Activated B cell treated with CpG ODN at 0.5 μM for 24 hours (primary cell): ENCODE results near the gene CBX6. TPM values are rescaled to one million over a fixed set of nuclear protein-coding genes. Genes with fewer than 3 reads are reported as not detected.

Experiments
- ATAC-seq: fragments of 200-7000 bp; cut with Tn5 transposase; one replicate; pipeline ENCODE4 v1.10.0; 2021; ENCODE audit warnings: low read depth, mild to moderate bottlenecking, moderate library complexity
- CTCF ChIA-PET: fragments of 350-600 bp; sonication (Branson Sonifier 250); formaldehyde crosslinking; loops from one replicate; lab custom pipeline; 2021; ENCODE audit warnings: antibody characterized with exemption; lab: Charles Lee
- POLR2A ChIA-PET: fragments of 350-600 bp; sonication (Branson Sonifier 250); formaldehyde crosslinking; loops from one replicate; lab custom pipeline; 2021; ENCODE audit warnings: antibody characterized with exemption; lab: Charles Lee
- DNase-seq: peaks from one replicate; pipeline ENCODE4 v3.0.0; 2022
- H3K27ac Mint-ChIP-seq: one replicate; pipeline ENCODE4 v1.8.0; 2020; ENCODE audit warnings: mixed read lengths
- H3K27me3 Mint-ChIP-seq: one replicate; pipeline ENCODE4 v1.8.0; 2021; ENCODE audit warnings: mixed read lengths
- H3K36me3 Mint-ChIP-seq: one replicate; pipeline ENCODE4 v1.8.0; 2021; ENCODE audit warnings: low read depth, mixed read lengths
- H3K4me1 Mint-ChIP-seq: one replicate; pipeline ENCODE4 v1.8.0; 2021; ENCODE audit warnings: mixed read lengths
- H3K4me3 Mint-ChIP-seq: one replicate; pipeline ENCODE4 v1.8.0; 2020; ENCODE audit warnings: mild to moderate bottlenecking, mixed read lengths
- H3K9me3 Mint-ChIP-seq: one replicate; pipeline ENCODE4 v1.8.0; 2020; ENCODE audit warnings: mixed read lengths
- CTCF ChIP-seq: fragments of 200-600 bp; IDR thresholded peaks from one replicate; pipeline ENCODE4 v1.8.0; 2022; ENCODE audit warnings: antibody characterized with exemption, mild to moderate bottlenecking
- intact Hi-C: fragments of 100-400 bp; cut with micrococcal nuclease; formaldehyde crosslinking; loops from one replicate; pipeline ENCODE4 v1.15.1; 2024
- total RNA-seq: library from RNA; stranded (reverse); gene quantifications from 2 replicates; pipeline ENCODE4 v1.2.3, GENCODE V29; 2022

Gene CBX6
- total RNA-seq, 1 donor from 2014 or later = 71.8 TPM

- intact Hi-C loops = no loop called here
- CTCF ChIA-PET = interaction anchor here (1.1 to 1.6 kb wide), 2 partner anchors 8 to 9 kb away, joined by 3 to 7 read pairs; no protein-coding TSS in a partner anchor
- Mint-ChIP-seq H3K4me3 (no peak overlapping the region), H3K27me3 (peaks cover 8% of the 10 kb centered on the region), H3K27ac (no peak overlapping the region), H3K36me3 (peaks cover 11% of the 10 kb centered on the region), H3K4me1 (no peaks in the 10 kb centered on the region), H3K9me3 (no peaks in the 10 kb centered on the region)
- no peak for TF ChIP-seq CTCF
- DNase-seq = no peak
- POLR2A ChIA-PET = no interaction called here
- no peak for ATAC-seq
These were observed 10.1 kb downstream of the CBX6 start for GRCh38 chr22:38861927-38862326.

GRCh38 chr22:38861170-38861876 is 10.7 kb downstream of the CBX6 start:
- no peaks in the 10 kb centered on the region for H3K4me1 Mint-ChIP-seq
- intact Hi-C loops = no loop called here
- no peak overlapping the region for H3K27ac Mint-ChIP-seq
- ChIA-PET POLR2A (no interaction called here), CTCF (interaction anchor here (1.1 to 1.6 kb wide), 2 partner anchors 9 kb away, joined by 3 to 7 read pairs; no protein-coding TSS in a partner anchor)
- no peak overlapping the region for H3K4me3 Mint-ChIP-seq
- DNase-seq (no peak), ATAC-seq (no peak)
- H3K36me3 Mint-ChIP-seq = peaks cover 11% of the 10 kb centered on the region
- TF ChIP-seq CTCF = no peak
- H3K27me3 Mint-ChIP-seq = peaks cover 8% of the 10 kb centered on the region
- no peaks in the 10 kb centered on the region for H3K9me3 Mint-ChIP-seq

GRCh38 chr22:38860283-38861169 is 11.5 kb downstream of the CBX6 start:
- no peaks in the 10 kb centered on the region for H3K4me1 Mint-ChIP-seq
- intact Hi-C loops = no loop called here
- peaks cover 7% of the 10 kb centered on the region for H3K36me3 Mint-ChIP-seq
- ATAC-seq (no peak), DNase-seq (no peak)
- H3K4me3 Mint-ChIP-seq = no peak overlapping the region
- CTCF ChIA-PET = interaction anchor here (1.6 kb wide), 1 partner anchor 10 kb away, joined by 7 read pairs; no protein-coding TSS in a partner anchor
- peaks cover 10% of the 10 kb centered on the region for H3K27me3 Mint-ChIP-seq
- POLR2A ChIA-PET = no interaction called here
- no peak for TF ChIP-seq CTCF
- H3K27ac Mint-ChIP-seq = no peak overlapping the region
- no peaks in the 10 kb centered on the region for H3K9me3 Mint-ChIP-seq

- no peak overlapping the region for H3K27ac Mint-ChIP-seq
- ChIA-PET POLR2A (no interaction called here), CTCF (no interaction called here)
- DNase-seq (no peak), ATAC-seq (no peak)
- TF ChIP-seq CTCF = no peak
- no peaks in the 10 kb centered on the region for H3K9me3 Mint-ChIP-seq
- H3K4me3 Mint-ChIP-seq = no peak overlapping the region
- H3K27me3 Mint-ChIP-seq = peaks cover 13% of the 10 kb centered on the region
- no peaks in the 10 kb centered on the region for H3K4me1 Mint-ChIP-seq
- H3K36me3 Mint-ChIP-seq = peaks cover 4% of the 10 kb centered on the region
- intact Hi-C loops = no loop called here
These were observed 12.3 kb downstream of the CBX6 start for GRCh38 chr22:38859581-38860282.
